COLO668 (cell line): Measurements from ENCODE around the gene SPOUT1.

Source experiments
- DNase-seq: peaks from one replicate; lab custom pipeline; 2025; ENCODE audit not compliant: unreplicated experiment; lab: John Stamatoyannopoulos, UW

The SPOUT1 gene

GRCh38 chr9:128773049-128773448 lies 56.5 kb downstream of the SPOUT1 start:
- DNase-seq = no peak

GRCh38 chr9:128771745-128772519 lies 57.7 kb downstream of the SPOUT1 start, which contains the start of gene ZER1:
TSS of gene ZER1 (minus strand) at chr9:128771927. CDS start at chr9:128755565, 16,362 bp downstream.
- peak; percentile 96 for DNase-seq

DNA sequence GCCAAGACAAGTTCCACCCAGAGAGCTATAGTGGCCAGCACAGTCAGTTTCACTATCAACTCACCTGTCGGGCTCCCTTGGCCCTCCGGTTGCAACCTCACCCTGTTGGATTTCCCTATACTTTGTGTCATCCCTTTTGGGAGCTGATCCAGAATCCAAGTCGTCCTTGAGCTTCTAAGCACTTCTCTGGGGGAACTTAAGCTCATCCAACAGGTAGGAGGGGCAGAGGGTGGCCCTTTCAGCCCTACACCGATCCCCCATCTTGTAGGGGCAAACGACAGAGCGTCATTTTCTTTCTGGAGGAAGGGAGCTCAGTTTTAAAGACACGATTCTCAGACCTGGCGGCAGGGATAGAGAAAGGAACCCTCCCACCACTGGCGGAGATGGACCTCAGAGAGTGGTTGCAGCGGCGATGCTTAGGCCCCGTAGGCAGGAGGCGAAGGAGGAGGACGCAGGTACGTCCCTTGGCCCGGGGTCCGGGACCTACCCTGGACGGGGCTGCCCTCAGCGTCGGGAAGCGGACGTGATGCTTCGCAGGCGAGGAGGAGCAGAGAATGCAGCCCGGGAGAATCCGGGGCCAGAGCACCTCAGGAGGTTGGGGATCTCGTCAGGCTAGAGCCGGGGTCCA lies 58.4 kb downstream of the SPOUT1 start:
- DNase-seq = peak; percentile 46

GRCh38 chr9:128770286-128771030 lies 59.1 kb downstream of the SPOUT1 start:
- no peak for DNase-seq
